Sigmoid colon (tissue), 7 donors: ENCODE results near the gene SDK1. TPM values are rescaled to one million over a fixed set of nuclear protein-coding genes. Genes with fewer than 3 reads are reported as not detected.

Source experiments
- DNase-seq: peaks from one replicate; pipeline ENCODE4 v3.0.0-alpha.2; 2019
- H3K27ac ChIP-seq, 4 donors: fragments of 200-600 bp; sonication (generic); one replicate each; pipeline ENCODE4 v1.5.1; 2016 to 2019; ENCODE audit warnings: mild to moderate bottlenecking in 1 of 4
- H3K27me3 ChIP-seq, 3 donors: fragments of 200-600 bp; sonication (generic); one replicate each; pipeline ENCODE4 v1.5.1; 2019; ENCODE audit warnings: mild to moderate bottlenecking in 1 of 3
- H3K36me3 ChIP-seq, 4 donors: fragments of 200-600 bp; sonication (generic); one replicate each; pipeline ENCODE4 v1.5.1; 2016 to 2019
- H3K4me1 ChIP-seq, 4 donors: fragments of 200-600 bp; sonication (generic); one replicate each; pipeline ENCODE4 v1.5.1; 2017 to 2019
- H3K4me3 ChIP-seq, 4 donors: fragments of 200-600 bp; sonication (generic); one replicate each; pipeline ENCODE4 v1.5.1; 2017 to 2019; ENCODE audit warnings: mild to moderate bottlenecking in 2 of 4, moderate library complexity in 1 of 4
- H3K9me3 ChIP-seq, 4 donors: fragments of 200-600 bp in 3 of 4; sonication (generic) in 3 of 4; one replicate each; pipeline versions ENCODE4 v1.5.1 to v1.6.1; 2013 to 2019
- EP300 ChIP-seq, 4 donors: sonication (generic); formaldehyde crosslinking; IDR thresholded peaks; one replicate each; pipeline ENCODE4 v1.6.1; 2017; ENCODE audit warnings: antibody characterized with exemption in 4 of 4
- POLR2A ChIP-seq, 2 donors: fragments of 450-650 bp; IDR thresholded peaks; one replicate each; pipeline ENCODE4 v1.6.1; 2016; ENCODE audit warnings: antibody characterized with exemption in 2 of 2, mild to moderate bottlenecking in 2 of 2, moderate library complexity in 2 of 2
- POLR2AphosphoS5 ChIP-seq, 4 donors: sonication (generic); formaldehyde crosslinking; IDR thresholded peaks; one replicate each; pipeline ENCODE4 v1.6.1; 2017; ENCODE audit warnings: antibody characterized with exemption in 4 of 4
- WGBS, 2 donors: extraction: QIAGEN DNeasy Blood & Tissue Kit; methylation state at CpG; one replicate each; pipeline ENCODE4 v1.1.7; 2013; 5-methylcytosine and 5-hydroxymethylcytosine counted together
- intact Hi-C: fragments of 100-400 bp; cut with DNase I; formaldehyde crosslinking; loops from one replicate; pipeline ENCODE4 v1.15.1; 2023
- polyA plus RNA-seq, 3 donors: library from polyadenylated mRNA; stranded (reverse); fragments of 200-250 nt; gene quantifications; one replicate each; pipeline ENCODE4 v1.2.3, GENCODE V29; 2013
- total RNA-seq, 4 donors: library from RNA; depleted of rRNA; stranded (reverse); fragments of >200 nt; gene quantifications; one replicate each; pipeline ENCODE4 v1.1.0, GENCODE V29; 2016
- TF ChIP-seq, protein P1 (sequence below), 4 experiments: fragments of 450-650 bp in 3 of 4; fragments of 200-600 bp in 1 of 4; IDR thresholded peaks; one replicate each; pipeline ENCODE4 v1.5.1; 2016 to 2019; ENCODE audit warnings: antibody characterized with exemption in 4 of 4, mild to moderate bottlenecking in 3 of 4, moderate library complexity in 2 of 4
- donor health status: healthy with polysubstance abuse.
- donor health status: Bipolar disorder and iron deficiency.
- donor health status: healthy.

SDK1 gene
- total and polyA plus RNA-seq, 7 donors, result under 0.01 to 23.0 (median 10.0) TPM; not detected in 1

DNA sequence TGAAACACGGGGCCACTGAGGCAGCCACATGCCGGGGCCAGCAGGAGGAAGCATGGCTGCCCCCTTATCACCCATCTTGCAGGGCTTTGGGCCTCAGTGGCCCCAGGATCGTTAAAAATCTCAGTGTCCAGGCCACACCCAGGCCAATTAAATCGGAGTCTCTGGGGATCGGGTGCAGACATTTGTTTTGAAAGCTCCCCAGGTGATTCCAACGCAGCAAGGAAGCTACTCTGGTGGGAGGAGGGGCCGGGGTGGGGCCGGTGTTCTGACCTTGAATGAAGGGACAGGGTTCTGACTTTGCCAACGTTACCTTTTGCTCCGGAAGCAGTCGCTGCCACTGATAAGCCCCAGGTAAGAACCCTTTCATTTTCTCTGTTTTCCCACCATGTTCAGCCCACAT, 968.7 kb downstream of the SDK1 start:
- no peak for DNase-seq
- Histone ChIP-seq H3K4me3 (no peak overlapping the region), H3K27ac (no peak overlapping the region), H3K36me3 (no peaks in the 10 kb centered on the region), H3K9me3 (peaks cover 0 to 5% (median 2%) of the 10 kb centered on the region in 4 donors), H3K4me1 (peaks cover 0 to 17% (median 3%) of the 10 kb centered on the region in 4 donors), H3K27me3 (no peaks in the 10 kb centered on the region)
- no peak for TF ChIP-seq POLR2A (IDR thresholded peaks at IDR 0.05)
- no peak for TF ChIP-seq EP300 (IDR thresholded peaks at IDR 0.05)
- TF ChIP-seq, protein P1, sequence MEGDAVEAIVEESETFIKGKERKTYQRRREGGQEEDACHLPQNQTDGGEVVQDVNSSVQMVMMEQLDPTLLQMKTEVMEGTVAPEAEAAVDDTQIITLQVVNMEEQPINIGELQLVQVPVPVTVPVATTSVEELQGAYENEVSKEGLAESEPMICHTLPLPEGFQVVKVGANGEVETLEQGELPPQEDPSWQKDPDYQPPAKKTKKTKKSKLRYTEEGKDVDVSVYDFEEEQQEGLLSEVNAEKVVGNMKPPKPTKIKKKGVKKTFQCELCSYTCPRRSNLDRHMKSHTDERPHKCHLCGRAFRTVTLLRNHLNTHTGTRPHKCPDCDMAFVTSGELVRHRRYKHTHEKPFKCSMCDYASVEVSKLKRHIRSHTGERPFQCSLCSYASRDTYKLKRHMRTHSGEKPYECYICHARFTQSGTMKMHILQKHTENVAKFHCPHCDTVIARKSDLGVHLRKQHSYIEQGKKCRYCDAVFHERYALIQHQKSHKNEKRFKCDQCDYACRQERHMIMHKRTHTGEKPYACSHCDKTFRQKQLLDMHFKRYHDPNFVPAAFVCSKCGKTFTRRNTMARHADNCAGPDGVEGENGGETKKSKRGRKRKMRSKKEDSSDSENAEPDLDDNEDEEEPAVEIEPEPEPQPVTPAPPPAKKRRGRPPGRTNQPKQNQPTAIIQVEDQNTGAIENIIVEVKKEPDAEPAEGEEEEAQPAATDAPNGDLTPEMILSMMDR (IDR thresholded peaks at IDR 0.05), result no peak
- TF ChIP-seq POLR2AphosphoS5 (IDR thresholded peaks at IDR 0.05), result no peak
- intact Hi-C loops, result no loop called here
- WGBS, 2 donors, result 41 to 76% methylated on average over 11 of the region's 11 CpGs

DNA sequence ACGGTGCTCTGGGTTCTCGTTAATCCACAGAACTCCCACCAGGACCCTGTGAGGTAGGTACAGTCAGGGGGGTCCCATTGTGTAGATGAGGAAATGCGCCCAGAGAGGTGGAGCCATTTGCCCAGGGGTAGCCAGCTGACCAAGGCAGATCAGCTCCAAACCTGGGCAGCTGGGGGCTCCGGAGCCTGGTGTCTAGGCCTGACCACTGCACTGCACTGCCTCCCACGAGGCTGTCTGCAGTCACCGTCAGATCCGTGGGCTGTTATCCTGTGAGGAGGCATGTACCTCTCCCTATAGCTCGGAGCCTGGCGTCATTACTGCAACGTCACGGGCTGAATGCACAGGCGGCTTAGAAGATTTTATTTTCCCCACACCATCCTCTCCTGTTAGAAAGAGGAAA, 969.2 kb downstream of the SDK1 start:
- DNase-seq, result no peak
- TF ChIP-seq POLR2A (IDR thresholded peaks at IDR 0.05), result no peak
- no peak for TF ChIP-seq EP300 (IDR thresholded peaks at IDR 0.05)
- TF ChIP-seq, protein P1 (IDR thresholded peaks at IDR 0.05), result no peak
- no peak for TF ChIP-seq POLR2AphosphoS5 (IDR thresholded peaks at IDR 0.05)
- H3K4me1 ChIP-seq, result peaks cover 0 to 17% (median 3%) of the 10 kb centered on the region in 4 donors
- intact Hi-C loops, result no loop called here
- no peaks in the 10 kb centered on the region for H3K36me3 ChIP-seq
- H3K27me3 ChIP-seq, result no peaks in the 10 kb centered on the region
- H3K4me3 ChIP-seq, result no peak overlapping the region
- peaks cover 0 to 6% (median 2%) of the 10 kb centered on the region in 4 donors for H3K9me3 ChIP-seq
- 78 to 83% methylated on average over 12 of the region's 12 CpGs for WGBS, 2 donors
- H3K27ac ChIP-seq, result no peak overlapping the region

DNA sequence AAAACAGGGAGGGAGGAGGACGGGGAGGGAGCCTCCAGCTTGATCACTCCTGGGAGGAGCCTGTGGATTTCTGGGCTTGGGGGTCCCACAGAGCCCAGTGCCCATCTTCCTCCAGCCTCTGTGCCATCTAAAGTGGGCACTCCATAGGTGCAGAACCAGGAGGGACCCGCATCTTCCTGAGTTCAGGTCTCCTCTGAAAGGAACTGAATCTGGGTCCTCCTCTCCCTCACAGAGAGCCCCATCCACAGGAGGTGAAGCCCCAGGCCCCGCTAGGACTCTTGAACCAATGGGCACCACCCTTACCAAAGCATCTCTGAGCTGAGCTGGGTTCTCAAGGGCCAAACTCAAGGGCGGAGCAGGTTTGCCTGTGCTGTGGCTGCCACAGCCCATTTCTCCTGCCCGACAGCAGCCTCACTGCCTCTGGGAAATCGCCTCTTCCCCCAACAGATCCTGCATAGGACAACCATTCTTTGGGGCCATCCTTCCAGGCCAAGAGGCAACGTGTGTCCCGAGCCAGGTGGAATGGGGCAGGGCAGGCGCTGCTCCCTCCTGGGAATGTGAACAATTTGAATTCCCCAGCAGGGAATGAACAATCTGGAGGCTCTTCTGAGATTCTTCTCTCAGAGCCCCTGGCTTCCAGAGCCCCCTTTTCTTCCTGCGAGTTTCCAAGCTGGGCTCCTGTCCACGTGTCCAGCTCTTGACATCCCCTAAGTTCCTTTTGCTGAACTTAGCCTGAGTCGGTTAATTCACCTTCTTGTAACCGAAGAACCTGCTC, 970.1 kb downstream of the SDK1 start:
- 78 to 79% methylated on average over 13 of the region's 13 CpGs for WGBS, 2 donors
- Histone ChIP-seq H3K4me1 (peaks cover 0 to 17% (median 3%) of the 10 kb centered on the region in 4 donors), H3K27ac (no peak overlapping the region), H3K9me3 (peaks cover 0 to 6% (median 2%) of the 10 kb centered on the region in 4 donors), H3K36me3 (no peaks in the 10 kb centered on the region), H3K4me3 (no peak overlapping the region), H3K27me3 (no peaks in the 10 kb centered on the region)
- TF ChIP-seq POLR2A (IDR thresholded peaks at IDR 0.05), result no peak
- no peak for TF ChIP-seq EP300 (IDR thresholded peaks at IDR 0.05)
- TF ChIP-seq, protein P1 (IDR thresholded peaks at IDR 0.05), result no peak
- TF ChIP-seq POLR2AphosphoS5 (IDR thresholded peaks at IDR 0.05), result no peak
- no peak for DNase-seq
- intact Hi-C loops, result no loop called here

DNA sequence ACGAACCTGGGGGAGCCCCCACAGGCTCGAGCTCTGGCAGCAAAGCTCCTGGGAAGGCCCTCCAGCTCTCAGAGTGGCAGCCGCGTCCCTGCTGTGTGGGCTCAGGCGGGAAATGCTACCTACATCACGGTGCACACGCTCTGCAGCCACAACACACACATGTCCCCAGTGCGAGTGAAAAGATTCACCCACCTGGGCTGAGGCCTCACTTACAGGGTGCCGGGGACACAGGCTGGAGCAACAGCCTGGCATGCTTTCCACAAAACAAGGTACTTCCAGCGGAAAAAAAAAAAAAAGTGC, 970.6 kb downstream of the SDK1 start:
- Histone ChIP-seq H3K9me3 (peaks cover 0 to 6% (median 2%) of the 10 kb centered on the region in 4 donors), H3K36me3 (no peaks in the 10 kb centered on the region), H3K27ac (no peak overlapping the region), H3K27me3 (no peaks in the 10 kb centered on the region), H3K4me1 (peaks cover 0 to 16% (median 3%) of the 10 kb centered on the region in 4 donors), H3K4me3 (no peak overlapping the region)
- intact Hi-C loops, result no loop called here
- no peak for DNase-seq
- TF ChIP-seq, protein P1 (IDR thresholded peaks at IDR 0.05), result no peak
- no peak for TF ChIP-seq POLR2A (IDR thresholded peaks at IDR 0.05)
- no peak for TF ChIP-seq POLR2AphosphoS5 (IDR thresholded peaks at IDR 0.05)
- TF ChIP-seq EP300 (IDR thresholded peaks at IDR 0.05), result no peak
- WGBS, 2 donors, result 77 to 80% methylated on average over 10 of the region's 10 CpGs
